Motor neuron (in vitro differentiated cells): ENCODE results near the gene CDK6. TPM values are rescaled to one million over a fixed set of nuclear protein-coding genes. Genes with fewer than 3 reads are reported as not detected.

Experiments used
- ATAC-seq, 8 experiments: fragments of 200-7000 bp; cut with Tn5 transposase; replicated peaks in 6 of 8; 2 replicates each; pipeline ENCODE4 v1.8.0; 2021; ENCODE audit warnings: mild to moderate bottlenecking in 8 of 8, moderate library complexity in 8 of 8
- H3K27ac ChIP-seq, 2 donors: fragments of 250-450 bp; sonication (Bioruptor Pico); 2 replicates each; pipeline ENCODE4 v1.9.0; 2021; ENCODE audit warnings: antibody characterized with exemption in 2 of 2, mild to moderate bottlenecking in 2 of 2, moderate library complexity in 1 of 2
- H3K4me1 ChIP-seq, 2 donors: fragments of 250-450 bp; sonication (Bioruptor Pico); replicated peaks in 1 of 2; 2 replicates each; pipeline ENCODE4 v1.6.1; 2021; ENCODE audit warnings: antibody characterized with exemption in 2 of 2, mild to moderate bottlenecking in 2 of 2, moderate library complexity in 1 of 2
- H3K4me3 ChIP-seq, 5 donors: fragments of 250-450 bp; sonication (Bioruptor Pico); 2 replicates each; pipeline ENCODE4 v1.9.0; 2021; ENCODE audit warnings: antibody characterized with exemption in 5 of 5, mild to moderate bottlenecking in 5 of 5, moderate library complexity in 4 of 5
- WGBS, 10 experiments: fragments of 450-650 bp; shearing (Covaris generic); methylation state at CpG; one replicate each; pipeline ENCODE4 v1.0.0; 2022; 5-methylcytosine and 5-hydroxymethylcytosine counted together
- in situ Hi-C, 9 experiments: fragments of 400-800 bp; cut with MboI; loops; one replicate each; pipeline ENCODE4 v1.15.0; 2021; ENCODE audit warnings: low sequenced_read_pairs in 9 of 9, low pct_unique_long_range_greater_than_20kb in 2 of 9; ENCODE audit not compliant: unreplicated experiment in 9 of 9
- total RNA-seq, 8 experiments: library from RNA; unstranded; fragments of 300-600 nt; gene quantifications; 2 replicates each; pipeline versions ENCODE4 v1.2.3 to v1.2.4, GENCODE V29; 2022

Gene CDK6
- total RNA-seq, 8 experiments from 2014 or later, result 11.2 to 55.2 (median 25.7) TPM

GRCh38 chr7:92714767-92715166, 121.6 kb downstream of the CDK6 start:
- Histone ChIP-seq H3K27ac (no peak overlapping the region), H3K4me1 (no peaks in the 10 kb centered on the region), H3K4me3 (no peak overlapping the region)
- in situ Hi-C loops, result no loop called here
- peak in 1 of 8 experiments; percentile 26 for ATAC-seq
- WGBS, 10 experiments, result 97 to 100% (median 100%) methylated on average over 1 to 3 of the region's 3 CpGs

GRCh38 chr7:92714280-92714679, 122.1 kb downstream of the CDK6 start:
- Histone ChIP-seq H3K4me1 (no peaks in the 10 kb centered on the region), H3K27ac (no peak overlapping the region), H3K4me3 (no peak overlapping the region)
- in situ Hi-C loops, result no loop called here
- 35 to 100% (median 93%) methylated on average over 1 to 3 of the region's 3 CpGs; no CpG with 5 or more reads in 1 of the 10 experiments for WGBS, 10 experiments
- ATAC-seq, result peak in 1 of 8 experiments; percentile 23

GRCh38 chr7:92709912-92710311, 126.5 kb downstream of the CDK6 start:
- in situ Hi-C loops, result no loop called here
- H3K27ac ChIP-seq, result no peak overlapping the region
- no peak overlapping the region for H3K4me3 ChIP-seq
- 0 to 100% (median 90%) methylated on average over 1 to 4 of the region's 4 CpGs; no CpG with 5 or more reads in 2 of the 10 experiments for WGBS, 10 experiments
- no peaks in the 10 kb centered on the region for H3K4me1 ChIP-seq
- ATAC-seq, result peak in 1 of 8 experiments; percentile 15

- peak in 1 of 8 experiments; percentile 40 for ATAC-seq
- H3K4me1 ChIP-seq, result no peaks in the 10 kb centered on the region
- 50 to 100% (median 92%) methylated on average over 1 to 2 of the region's 2 CpGs; no CpG with 5 or more reads in 4 of the 10 experiments for WGBS, 10 experiments
- H3K27ac ChIP-seq, result no peak overlapping the region
- H3K4me3 ChIP-seq, result no peak overlapping the region
- in situ Hi-C loops, result no loop called here
Measured at GRCh38 chr7:92709150-92709549, 127.2 kb downstream of the CDK6 start.

GRCh38 chr7:92708111-92709042, 128.0 kb downstream of the CDK6 start:
- in situ Hi-C loops, result no loop called here
- WGBS, 10 experiments, result 49 to 99% (median 94%) methylated on average over 3 to 5 of the region's 5 CpGs
- peak in 3 of 8 experiments; percentile 51 to 76 (median 66) for ATAC-seq

GRCh38 chr7:92707435-92707834, 128.9 kb downstream of the CDK6 start:
- no peak overlapping the region for H3K4me3 ChIP-seq
- WGBS, 10 experiments, result 77 to 100% (median 89%) methylated on average over 3 of the region's 3 CpGs
- H3K27ac ChIP-seq, result no peak overlapping the region
- H3K4me1 ChIP-seq, result no peaks in the 10 kb centered on the region
- ATAC-seq, result no peak
- in situ Hi-C loops, result no loop called here

More at GRCh38 chr7:92708111-92709042, 128.0 kb downstream of the CDK6 start:
- Histone ChIP-seq H3K27ac (no peak overlapping the region), H3K4me1 (no peaks in the 10 kb centered on the region), H3K4me3 (no peak overlapping the region)

GRCh38 chr7:92706563-92706962, 129.8 kb downstream of the CDK6 start:
- Histone ChIP-seq H3K4me1 (no peaks in the 10 kb centered on the region), H3K27ac (no peak overlapping the region), H3K4me3 (no peak overlapping the region)
- in situ Hi-C loops, result no loop called here
- 48 to 100% (median 92%) methylated on average over 1 to 2 of the region's 2 CpGs; no CpG with 5 or more reads in 3 of the 10 experiments for WGBS, 10 experiments
- ATAC-seq, result no peak

GRCh38 chr7:92705831-92706230, 130.5 kb downstream of the CDK6 start:
- H3K4me1 ChIP-seq, result no peaks in the 10 kb centered on the region
- H3K4me3 ChIP-seq, result no peak overlapping the region
- in situ Hi-C loops, result no loop called here
- no peak for ATAC-seq
- no peak overlapping the region for H3K27ac ChIP-seq
- 86 to 100% (median 100%) methylated on average over 1 of the region's 1 CpG; no CpG with 5 or more reads in 5 of the 10 experiments for WGBS, 10 experiments

GRCh38 chr7:92704858-92705257, 131.5 kb downstream of the CDK6 start:
- in situ Hi-C loops, result no loop called here
- no peak for ATAC-seq
- WGBS, 10 experiments, result 82 to 100% (median 95%) methylated on average over 1 to 3 of the region's 3 CpGs
- Histone ChIP-seq H3K27ac (no peak overlapping the region), H3K4me1 (no peaks in the 10 kb centered on the region), H3K4me3 (no peak overlapping the region)

GRCh38 chr7:92702535-92702934, 133.8 kb downstream of the CDK6 start:
- in situ Hi-C loops, result no loop called here

GRCh38 chr7:92699966-92700514, 136.3 kb downstream of the CDK6 start:
- in situ Hi-C loops, result loop anchor here in 4 of 9 experiments (10.0 to 25.0 kb wide), 3 partner anchors 105 to 362 kb away; partner anchors contain the start of gene CDK6 (in 3 of the 4)
- no peak overlapping the region for H3K4me3 ChIP-seq
- no peak overlapping the region for H3K27ac ChIP-seq
- peak in 3 of 8 experiments; percentile 43 to 70 (median 56) for ATAC-seq
- peaks cover 12 to 18% of the 10 kb centered on the region in 2 donors for H3K4me1 ChIP-seq
- WGBS, 10 experiments, result 0 to 100% (median 70%) methylated on average over 1 to 3 of the region's 4 CpGs; no CpG with 5 or more reads in 1 of the 10 experiments

More at GRCh38 chr7:92702535-92702934, 133.8 kb downstream of the CDK6 start:
- no peak overlapping the region for H3K27ac ChIP-seq
- no peak for ATAC-seq
- WGBS, 10 experiments, result 75 to 100% (median 82%) methylated on average over 1 of the region's 1 CpG; no CpG with 5 or more reads in 6 of the 10 experiments
- H3K4me1 ChIP-seq, result peaks cover 9 to 11% of the 10 kb centered on the region in 2 donors
- no peak overlapping the region for H3K4me3 ChIP-seq

GRCh38 chr7:92699560-92699959, 136.8 kb downstream of the CDK6 start:
- H3K4me3 ChIP-seq, result no peak overlapping the region
- ATAC-seq, result peak in 1 of 8 experiments; percentile 20
- H3K4me1 ChIP-seq, result peaks cover 12 to 19% of the 10 kb centered on the region in 2 donors
- 61 to 100% (median 90%) methylated on average over 1 to 2 of the region's 2 CpGs; no CpG with 5 or more reads in 6 of the 10 experiments for WGBS, 10 experiments
- in situ Hi-C loops, result loop anchor here in 4 of 9 experiments (10.0 to 25.0 kb wide), 3 partner anchors 105 to 363 kb away; partner anchors contain the start of gene CDK6 (in 3 of the 4)
- no peak overlapping the region for H3K27ac ChIP-seq
